NCI-H226 (cell line): Measurements from ENCODE around the gene LRRC4C.
"Not testable (repeated sequence)": the region's sequence is repeated elsewhere in the genome, so short reads cannot be mapped to it uniquely, and the experiment has no call there.

Experiments
- DNase-seq: peaks from one replicate; pipeline ENCODE4 v3.0.0-alpha.2; 2015

Gene LRRC4C

DNA sequence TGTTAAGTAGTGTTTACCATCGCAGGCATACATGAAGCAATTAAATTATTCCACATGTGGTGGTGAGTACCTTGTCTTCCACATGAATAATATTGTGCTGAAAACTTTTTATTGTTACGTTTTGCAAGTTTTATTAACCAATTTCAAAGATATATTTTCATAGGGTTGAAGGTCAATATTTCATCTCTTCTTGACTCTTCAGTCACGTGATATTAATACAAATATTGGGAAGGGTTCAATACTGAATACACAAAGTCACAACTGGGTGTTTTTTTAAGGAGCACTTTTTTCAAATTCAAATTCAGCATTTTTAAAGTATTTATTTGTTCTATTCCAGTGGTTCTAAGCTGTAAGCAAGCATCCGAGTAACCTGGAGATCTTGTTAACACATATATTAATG lies 348.9 kb downstream of the LRRC4C start:
- no peak for DNase-seq

DNA sequence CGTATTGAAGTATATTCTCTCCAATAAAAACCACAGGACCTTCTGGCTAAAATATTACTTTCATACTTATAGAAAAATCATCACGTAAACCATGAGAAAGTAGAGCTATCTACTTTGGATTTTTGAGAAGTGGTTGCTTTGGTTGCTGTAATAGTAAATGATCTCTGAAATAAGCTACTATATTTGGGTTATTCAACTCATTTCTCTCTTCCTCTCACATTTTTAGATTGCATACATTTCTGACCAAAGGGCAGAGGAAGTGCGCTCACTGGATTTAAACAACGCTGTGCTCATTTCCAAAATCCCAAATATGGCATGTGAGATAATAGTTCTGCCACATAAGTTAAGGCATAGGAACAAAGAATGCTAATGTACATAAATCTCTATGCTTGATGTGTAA lies 357.0 kb downstream of the LRRC4C start:
- no peak for DNase-seq

DNA sequence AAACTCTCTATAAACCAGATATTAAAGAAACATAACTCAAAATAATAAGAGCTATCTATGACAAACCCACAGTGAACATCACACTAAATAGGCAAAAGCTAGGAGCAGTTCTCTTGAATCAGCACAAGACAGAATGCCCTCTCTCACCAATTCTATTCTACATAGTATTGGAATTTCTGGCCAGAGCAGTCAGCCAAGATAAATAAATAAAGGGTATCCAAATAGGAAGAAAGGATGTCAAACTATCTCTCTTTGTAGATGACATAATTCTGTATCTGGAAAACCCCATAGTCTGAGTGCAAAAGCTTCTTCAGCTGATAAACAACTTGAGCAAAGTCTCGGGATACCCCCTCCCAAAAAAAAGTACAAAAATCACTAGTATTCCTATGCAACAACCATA lies 359.8 kb downstream of the LRRC4C start:
- DNase-seq, result no peak

DNA sequence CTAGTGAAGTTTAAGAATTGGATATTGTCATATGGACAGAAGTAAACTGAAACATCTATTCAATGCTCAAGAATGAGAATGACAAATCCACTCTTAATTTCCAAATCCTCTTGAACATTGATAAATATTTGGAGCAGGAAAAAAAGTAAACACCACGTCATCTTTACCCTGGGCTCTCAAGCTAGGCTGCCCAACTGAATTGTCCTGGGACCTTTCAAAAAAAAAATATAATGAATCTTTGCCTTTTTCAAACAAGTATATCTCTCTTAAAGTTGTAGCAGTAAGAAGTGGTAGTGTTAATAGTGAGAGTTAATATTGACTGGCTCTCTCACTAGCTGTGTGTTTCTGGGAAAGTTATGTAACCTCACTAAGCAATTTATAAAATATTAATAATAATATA lies 374.3 kb downstream of the LRRC4C start:
- DNase-seq, result no peak

DNA sequence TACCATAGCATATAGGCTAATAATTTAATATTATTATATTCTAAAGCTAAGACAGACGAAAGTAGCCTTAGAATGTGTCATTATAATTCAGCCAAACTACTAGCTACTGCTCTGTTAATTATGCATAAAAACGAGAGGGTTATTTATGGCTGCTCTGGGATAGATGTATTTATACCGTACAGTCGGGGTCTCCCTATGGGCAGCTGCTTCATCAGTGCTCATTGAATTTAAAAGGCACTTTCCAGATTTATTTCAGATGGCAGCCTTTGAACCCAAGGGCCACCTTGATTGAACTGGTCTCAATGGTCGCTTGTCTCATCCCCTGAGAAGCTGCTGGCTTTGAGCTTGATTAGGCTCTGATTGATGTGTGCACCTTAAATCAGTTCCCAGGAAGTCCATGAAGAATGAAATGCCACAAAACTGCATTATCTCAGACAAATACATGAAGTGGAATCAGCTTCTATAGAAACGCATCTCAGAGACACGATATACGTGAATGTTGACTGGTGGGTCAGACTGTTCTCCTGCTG lies 377.6 kb downstream of the LRRC4C start:
- DNase-seq, result no peak

DNA sequence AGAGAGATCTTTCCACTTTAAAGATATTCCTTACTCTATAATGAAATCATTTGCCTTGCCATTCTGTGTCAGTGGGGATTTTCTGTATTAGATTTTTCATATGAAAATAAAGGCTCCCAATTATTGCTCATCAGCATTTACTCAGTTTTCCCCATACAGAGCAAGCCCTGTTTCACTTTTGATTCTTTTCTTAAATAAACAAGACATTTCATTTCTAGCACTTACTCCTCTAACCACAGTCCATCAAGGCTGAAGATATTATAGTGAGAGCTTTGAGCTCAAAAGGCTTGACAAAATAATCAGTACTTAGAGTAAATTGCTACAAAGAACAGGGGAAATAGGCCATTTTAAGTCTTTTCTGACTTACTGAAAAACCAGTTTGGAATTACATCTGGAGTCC lies 385.1 kb downstream of the LRRC4C start:
- no peak for DNase-seq

DNA sequence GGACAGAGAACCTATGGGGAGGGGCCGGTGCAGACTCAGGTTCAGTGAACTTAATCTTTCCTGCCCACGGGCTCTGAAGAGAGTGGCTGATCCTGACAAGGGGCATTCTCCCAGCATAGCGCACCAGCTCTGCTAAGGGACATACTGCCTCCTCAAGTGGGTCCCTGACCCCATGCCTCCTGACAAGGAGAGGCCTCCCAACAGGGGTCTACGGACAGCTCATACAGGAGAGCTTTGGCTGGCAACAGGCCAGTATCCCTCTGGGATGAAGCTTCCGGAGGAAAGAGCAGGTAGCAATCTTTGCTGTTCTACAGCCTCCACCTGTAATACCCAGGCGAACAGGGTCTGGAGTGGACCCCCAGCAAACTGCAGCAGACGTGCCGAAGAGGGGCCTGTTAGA lies 394.0 kb downstream of the LRRC4C start:
- no peak for DNase-seq

DNA sequence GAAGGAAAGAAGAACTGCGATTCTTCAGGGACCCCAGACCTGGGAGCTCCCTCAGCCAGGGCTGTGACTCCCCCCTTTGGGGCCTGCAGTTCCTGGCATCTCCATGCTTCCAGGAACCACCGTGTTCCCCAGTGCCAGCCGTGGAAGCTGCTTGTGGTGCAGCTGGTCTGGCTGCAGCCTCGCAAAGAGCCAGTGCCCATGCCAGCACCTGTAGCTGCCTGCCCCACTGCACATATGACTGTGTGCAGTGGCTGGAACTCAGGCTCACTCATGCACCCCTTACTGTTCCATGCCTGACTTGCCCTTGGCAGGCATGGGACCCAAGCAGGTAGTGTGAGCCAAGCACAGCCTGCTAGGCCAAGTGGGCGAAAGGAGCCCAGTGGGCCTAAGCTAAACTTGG lies 401.3 kb downstream of the LRRC4C start:
- DNase-seq, result no peak

DNA sequence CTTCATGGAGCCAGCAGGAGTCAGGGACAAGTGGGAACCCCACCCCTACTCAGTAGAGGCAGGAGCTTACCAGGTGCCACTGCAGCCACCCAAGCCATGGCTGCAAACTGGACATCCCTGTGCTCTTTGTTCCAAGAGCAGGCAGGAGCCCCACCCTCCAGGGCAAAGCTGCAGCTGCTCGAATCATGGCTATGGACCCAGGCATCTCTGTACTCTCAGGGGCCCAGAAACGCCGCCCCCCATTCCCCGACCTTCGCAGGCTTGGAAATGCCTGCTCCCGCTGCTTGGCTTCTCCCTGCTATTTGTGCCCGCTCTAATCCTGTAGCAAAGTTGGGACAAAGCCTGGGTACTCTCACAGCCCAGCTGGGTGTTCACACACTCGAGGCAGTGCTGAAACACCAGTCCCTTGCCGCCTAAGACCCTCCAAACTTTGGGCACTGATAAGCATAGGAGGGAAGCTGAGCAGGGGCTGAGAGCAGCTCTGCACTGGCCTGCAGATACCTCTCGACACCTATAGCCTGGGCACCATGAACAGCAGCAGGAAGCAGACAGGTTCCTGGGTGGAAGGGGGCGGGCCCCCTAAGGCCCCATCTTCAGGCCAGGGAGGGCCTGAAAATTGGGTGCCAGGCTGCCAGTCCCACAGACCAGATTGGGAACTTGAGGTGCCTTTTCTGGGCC lies 402.4 kb downstream of the LRRC4C start:
- DNase-seq, result no peak

DNA sequence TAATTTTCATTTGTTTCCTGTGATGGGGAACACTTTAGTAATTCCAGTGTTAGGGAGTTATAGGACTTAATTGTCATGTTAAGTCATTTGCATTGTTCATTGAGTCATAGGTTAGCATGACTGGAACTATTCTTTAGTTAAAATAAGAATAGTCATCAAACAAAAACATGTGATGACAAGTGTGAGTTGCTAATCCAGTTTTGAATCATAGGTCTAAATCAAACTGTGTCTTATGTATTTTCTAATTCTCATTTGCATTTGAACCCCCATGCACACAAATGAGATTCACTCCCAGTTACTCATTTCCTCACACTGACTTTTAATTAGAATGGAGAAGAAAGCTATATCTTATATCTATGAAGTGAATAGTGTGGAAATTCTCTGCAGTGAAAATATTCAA lies 405.6 kb downstream of the LRRC4C start:
- DNase-seq, result no peak

DNA sequence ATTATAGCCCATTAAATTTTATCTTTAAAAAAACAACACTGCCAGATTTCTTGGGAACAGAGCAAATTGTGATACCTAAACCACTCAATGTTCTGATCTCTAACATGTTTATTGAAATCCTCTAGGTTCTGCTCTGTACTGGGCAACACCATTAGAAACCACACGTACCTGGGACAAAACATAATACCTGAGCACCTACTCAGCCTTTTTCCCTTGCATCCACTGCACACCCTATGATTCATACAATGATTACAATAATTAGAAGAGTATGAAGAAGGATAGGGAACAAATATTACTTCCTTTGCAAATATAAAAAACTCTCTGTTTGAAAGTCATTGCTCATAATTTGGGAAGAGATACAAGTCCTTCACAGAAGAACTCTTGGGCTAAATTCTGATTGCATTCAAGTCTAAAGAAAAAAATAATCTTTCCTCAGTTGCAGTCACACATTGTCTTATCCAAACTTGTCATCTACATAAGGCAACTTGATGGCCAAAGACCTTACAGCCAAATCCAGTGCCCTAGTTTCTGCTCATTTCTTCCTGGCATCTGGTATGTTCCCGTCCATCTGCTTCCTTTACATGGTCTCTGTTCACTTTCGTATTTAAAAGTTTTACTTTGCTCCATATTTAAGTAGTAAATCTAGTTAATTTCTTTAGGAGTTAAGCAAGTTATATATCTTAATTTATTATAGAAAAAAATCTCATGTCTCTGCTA lies 407.4 kb downstream of the LRRC4C start:
- DNase-seq, result no peak

DNA sequence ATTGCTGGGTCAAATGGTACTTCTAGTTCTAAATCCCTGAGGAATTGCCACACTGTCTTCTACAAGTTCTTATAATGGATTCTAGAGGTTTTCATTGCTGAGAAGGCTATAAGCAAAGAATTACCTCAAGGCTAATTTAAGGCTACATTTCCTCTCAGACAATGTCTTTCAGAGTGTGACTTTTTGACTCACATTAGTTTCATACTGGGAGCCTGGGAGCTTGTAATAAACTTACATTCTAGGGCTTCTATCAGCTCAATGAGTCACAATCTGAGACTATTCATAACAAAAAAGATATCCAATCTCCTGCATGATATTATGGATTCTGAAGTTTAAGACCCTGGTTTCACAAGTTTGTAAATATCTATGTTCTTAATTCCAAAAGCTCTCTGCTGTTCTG lies 408.7 kb downstream of the LRRC4C start:
- DNase-seq, result no peak

DNA sequence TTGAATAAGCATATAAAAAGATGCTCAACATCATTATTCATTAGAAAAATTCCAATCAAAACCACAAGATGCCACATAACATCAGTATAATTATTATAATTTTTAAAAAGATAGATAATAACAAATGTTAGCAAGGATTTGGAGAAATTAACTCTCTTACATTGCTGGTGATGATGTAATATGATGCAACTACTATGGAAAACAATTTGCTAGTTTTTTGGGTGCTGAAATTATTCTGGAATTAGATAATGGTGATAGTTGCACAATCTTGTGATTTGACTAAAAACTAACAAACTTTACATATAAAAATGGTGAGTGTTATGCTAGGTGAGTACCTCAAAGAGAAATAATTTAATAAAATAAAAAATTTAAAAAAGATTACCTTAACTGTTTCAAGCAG lies 412.2 kb downstream of the LRRC4C start:
- no peak for DNase-seq

DNA sequence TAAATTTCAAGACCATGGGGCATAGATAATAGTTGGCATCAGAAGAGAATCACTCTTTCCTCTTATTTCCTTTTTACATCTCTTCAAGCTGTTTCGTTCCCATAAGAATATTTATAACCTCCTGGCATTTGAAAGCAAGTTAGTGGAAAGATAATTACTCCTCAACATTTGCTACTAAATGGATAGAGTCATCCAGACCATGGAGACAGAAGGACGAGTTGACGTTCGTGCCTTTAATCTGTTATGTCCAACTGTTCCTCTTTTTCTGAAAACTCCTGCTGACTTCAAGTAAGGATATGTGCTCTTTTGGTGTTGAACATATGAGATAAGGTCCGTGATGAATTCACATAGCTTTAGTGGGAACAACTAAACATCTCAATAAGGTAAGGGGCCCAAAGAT lies 414.2 kb downstream of the LRRC4C start:
- no peak for DNase-seq

DNA sequence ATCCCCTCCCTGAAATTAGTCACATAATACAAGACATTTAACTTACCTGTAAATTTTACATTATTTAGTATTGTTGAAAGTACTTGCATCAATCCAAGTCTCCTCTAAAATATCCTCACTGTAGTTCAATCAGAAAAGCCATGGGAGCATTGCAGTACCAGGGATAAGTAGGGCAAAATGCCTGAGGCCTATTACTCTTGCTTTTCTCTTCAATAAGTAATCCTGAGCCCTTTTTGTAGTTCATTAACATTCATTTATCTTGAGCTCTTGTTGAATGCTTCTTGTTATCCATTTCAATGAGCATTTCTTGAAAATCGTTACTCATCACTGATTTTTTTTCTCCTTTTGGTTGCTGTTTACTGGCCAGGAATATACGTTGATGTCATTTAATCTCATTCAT lies 414.7 kb downstream of the LRRC4C start:
- DNase-seq, result no peak

DNA sequence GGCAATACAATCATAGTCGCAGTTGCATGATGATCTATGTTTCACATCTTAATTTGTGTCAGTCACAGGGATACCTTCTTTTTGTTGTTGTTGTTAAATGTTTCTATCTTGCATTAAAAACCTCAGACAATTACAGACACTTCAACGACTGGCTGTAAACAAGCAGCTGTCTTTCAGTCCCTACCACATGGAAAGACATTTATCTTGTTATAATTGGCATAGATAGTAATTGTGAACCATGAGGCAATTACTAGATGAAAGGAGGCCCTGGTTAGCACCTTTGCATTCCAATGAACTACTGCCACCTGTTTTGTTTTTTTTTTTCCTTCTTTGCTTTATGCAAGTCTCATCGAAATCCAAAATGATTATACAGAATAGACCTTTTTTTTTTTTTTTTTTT lies 416.8 kb downstream of the LRRC4C start:
- DNase-seq, result no peak

DNA sequence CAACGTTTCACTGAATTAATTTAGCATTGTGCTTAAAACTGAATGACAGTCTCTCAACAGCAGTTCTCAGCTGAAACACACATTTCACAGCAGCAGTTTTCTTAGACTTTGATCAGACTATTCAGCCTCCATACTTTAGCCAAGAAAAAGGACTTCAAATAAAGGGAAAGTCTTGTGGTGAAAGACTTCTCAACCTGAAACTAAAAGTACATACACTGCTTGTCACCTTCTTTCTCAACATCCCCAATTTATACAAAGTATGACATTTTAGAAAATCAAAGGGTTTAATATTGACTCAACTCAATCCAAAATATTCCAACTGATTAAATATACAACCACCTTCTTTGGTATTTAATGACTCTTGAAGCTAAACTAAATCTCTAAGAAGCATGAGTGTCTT lies 419.0 kb downstream of the LRRC4C start:
- no peak for DNase-seq

DNA sequence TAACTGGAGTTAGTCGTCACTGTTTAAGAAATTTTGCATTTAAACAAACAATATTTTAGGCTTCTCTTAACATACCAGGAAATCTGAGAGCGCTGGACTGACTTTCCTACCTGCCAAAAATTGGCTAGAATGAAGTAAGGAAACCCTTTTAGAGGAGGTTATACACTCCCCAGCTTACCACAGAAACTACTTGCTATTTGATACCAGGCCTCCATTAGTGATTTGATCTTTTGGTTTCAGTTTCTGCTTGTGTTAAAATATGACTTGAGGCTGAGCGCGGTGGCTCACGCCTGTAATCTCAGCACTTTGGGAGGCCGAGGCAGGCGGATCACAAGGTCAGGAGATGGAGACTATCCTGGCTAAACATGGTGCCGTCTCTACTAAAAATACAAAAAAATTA lies 419.9 kb downstream of the LRRC4C start:
- DNase-seq, result no peak

DNA sequence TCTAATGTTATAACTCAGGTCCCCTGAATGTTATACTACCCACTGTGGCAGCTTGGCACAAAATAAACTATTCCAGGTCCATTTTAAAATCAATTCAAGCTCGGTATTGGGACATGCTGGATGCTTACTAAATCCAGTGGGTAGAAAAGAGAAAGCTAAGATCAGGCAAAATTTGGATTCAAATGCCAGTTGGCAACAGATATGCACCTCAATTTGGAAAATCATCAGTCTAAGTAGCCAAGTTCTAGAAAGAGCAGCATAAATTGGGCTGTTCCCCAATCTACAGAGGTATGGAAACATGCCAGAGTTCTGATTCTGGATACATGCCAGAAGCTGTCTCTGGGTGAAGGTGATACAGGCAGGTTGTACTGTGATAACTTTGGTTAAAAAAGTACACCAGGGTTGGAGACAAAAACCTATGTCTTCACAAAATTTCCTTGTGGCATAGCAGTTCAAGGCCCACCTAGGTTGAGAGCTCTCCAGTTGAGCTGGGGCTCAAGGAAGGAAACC lies 427.8 kb downstream of the LRRC4C start:
- DNase-seq, result no peak

DNA sequence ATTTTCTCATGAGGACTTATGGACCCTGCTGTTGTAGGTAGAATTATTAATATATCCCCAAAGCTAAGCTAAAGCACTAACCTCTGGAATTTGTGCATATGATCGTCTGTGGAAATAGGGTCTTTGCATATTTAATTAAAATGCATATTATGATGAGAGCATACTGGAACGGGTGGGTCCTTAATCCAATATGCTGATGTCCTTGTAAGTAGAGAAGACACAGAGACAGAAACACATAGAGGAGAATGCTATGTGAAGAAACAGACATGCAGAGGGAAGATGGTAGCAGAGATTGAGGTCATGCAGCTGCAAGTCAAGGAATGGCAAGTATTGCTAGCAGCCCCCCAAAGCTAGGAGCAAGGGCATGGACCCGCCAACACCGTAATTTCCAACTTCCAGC lies 439.2 kb downstream of the LRRC4C start:
- no peak for DNase-seq

DNA sequence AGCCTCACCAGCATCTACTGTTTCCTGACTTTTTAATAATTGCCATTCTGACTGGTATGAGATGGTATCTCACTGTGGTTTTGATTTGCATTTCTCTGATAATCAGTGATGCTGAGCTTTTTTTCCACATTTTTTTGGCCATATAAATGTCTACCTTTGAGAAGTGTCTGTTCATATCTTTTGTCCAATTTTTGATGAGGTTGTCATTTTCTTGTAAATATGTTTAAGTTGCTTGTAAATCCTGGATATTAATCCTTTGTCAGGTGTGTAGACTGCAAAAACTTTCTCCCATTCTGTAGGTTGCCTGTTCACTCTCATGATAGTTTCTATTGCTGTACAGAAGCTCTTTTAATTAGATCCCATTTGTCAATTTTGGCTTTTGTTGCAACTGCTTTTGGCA lies 439.8 kb downstream of the LRRC4C start:
- not testable (repeated sequence) for DNase-seq

DNA sequence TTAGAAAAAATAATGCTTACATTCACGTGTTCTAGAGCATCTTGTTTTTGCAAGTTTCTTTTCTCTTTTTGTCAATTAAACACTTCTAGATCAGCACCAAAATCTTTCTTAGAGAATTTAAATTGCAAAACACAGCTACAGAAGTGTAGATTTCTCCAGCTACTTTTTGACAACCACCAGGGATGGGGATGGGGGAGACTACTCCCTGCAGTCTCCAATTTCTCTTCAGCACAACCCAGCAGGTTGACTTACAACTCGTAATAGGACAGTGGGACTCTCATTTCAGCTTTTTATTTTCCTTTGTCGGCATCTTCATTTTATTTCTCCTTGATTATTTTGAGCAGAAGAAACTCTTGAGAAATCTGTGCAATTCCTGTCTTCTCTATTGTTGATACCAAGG lies 441.2 kb downstream of the LRRC4C start:
- DNase-seq, result no peak

DNA sequence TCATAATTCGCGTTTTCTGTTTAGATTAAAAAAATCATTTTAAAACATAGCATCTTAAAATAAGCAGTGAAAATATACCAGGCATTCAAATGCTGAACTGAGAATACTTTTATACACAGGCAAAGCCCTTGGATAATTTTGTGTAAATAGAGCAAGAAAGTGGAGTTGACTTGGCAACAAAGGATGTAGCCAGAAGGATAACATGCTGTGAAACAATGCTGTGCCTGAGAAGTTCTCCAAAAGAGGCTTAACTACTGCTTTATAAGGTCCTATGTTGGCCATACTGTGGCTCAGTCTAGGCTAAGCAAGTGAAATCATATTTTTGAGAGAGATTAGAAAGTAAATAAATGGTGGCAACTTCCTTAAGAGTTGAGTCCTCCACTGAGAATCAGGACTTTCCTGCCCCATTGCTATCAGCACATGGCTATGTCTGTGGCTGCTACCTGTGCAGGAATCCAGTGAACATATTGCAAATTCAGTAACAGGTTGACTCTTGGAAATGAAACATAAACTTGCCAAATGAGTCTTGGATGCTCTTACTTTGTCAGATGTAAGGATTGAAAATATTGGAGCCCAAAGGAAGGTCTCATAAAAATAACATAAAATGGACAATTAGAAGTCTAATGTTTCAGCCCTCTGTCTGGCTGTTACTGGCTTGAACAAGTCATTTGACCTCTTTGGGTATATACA lies 448.9 kb downstream of the LRRC4C start:
- DNase-seq, result no peak

DNA sequence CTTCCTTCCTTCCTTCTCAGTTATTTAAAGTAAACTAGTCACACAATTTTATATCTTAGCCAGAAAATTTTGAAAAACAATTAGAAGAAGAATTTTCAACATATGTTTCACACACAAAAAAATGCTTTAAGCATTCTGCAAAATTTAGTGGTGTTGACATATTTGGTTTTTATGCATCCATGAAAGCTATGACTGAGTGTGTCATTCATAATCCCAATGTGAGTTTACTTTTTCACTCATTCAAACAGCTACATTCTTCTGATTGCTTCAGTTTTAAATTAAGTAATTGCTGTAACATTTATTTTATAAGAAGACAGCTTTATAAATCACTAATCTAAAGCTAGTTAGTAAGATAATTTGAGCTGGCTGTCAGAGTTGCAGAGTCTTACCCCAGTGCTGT lies 453.5 kb downstream of the LRRC4C start:
- DNase-seq, result no peak
